SIG-M5 treated with dmso at 0.1 percent for 504 hours (cell line): ENCODE measurements around the gene SYNDIG1.

ENCODE experiments used
- DNase-seq: peaks from one replicate; lab custom pipeline; 2025; ENCODE audit not compliant: unreplicated experiment; lab: John Stamatoyannopoulos, UW

Gene SYNDIG1

GRCh38 chr20:24651171-24651975 lies 181.9 kb downstream of the SYNDIG1 start:
- no peak for DNase-seq

GRCh38 chr20:24651976-24652345 lies 182.5 kb downstream of the SYNDIG1 start:
- DNase-seq, result no peak

- no peak for DNase-seq
Observed at GRCh38 chr20:24653306-24653705, 183.9 kb downstream of the SYNDIG1 start.

- DNase-seq, result no peak
Observed at GRCh38 chr20:24654425-24654824, 185.0 kb downstream of the SYNDIG1 start.

GRCh38 chr20:24656391-24656790 lies 187.0 kb downstream of the SYNDIG1 start:
- no peak for DNase-seq

- DNase-seq, result no peak
Observed at GRCh38 chr20:24657196-24657595, 187.8 kb downstream of the SYNDIG1 start.

GRCh38 chr20:24657878-24658620 lies 188.6 kb downstream of the SYNDIG1 start:
- DNase-seq, result no peak

GRCh38 chr20:24658920-24659660 lies 189.7 kb downstream of the SYNDIG1 start:
- DNase-seq, result no peak

- DNase-seq, result no peak
Observed at GRCh38 chr20:24659835-24660234, 190.4 kb downstream of the SYNDIG1 start.

- DNase-seq, result no peak
Observed at GRCh38 chr20:24660651-24661050, 191.2 kb downstream of the SYNDIG1 start.

GRCh38 chr20:24661255-24661654 lies 191.8 kb downstream of the SYNDIG1 start:
- no peak for DNase-seq

GRCh38 chr20:24662322-24662721 lies 192.9 kb downstream of the SYNDIG1 start:
- DNase-seq, result no peak

GRCh38 chr20:24662752-24663365 lies 193.4 kb downstream of the SYNDIG1 start:
- DNase-seq, result no peak

- no peak for DNase-seq
Observed at GRCh38 chr20:24663496-24663895, 194.1 kb downstream of the SYNDIG1 start.

- DNase-seq, result no peak
Observed at GRCh38 chr20:24664266-24664986, 195.0 kb downstream of the SYNDIG1 start.

GRCh38 chr20:24665196-24665595 lies 195.8 kb downstream of the SYNDIG1 start:
- DNase-seq, result no peak

- no peak for DNase-seq
Observed at GRCh38 chr20:24665741-24666191, 196.3 kb downstream of the SYNDIG1 start.

- no peak for DNase-seq
Observed at GRCh38 chr20:24667689-24668383, 198.4 kb downstream of the SYNDIG1 start.

- DNase-seq, result no peak
Observed at GRCh38 chr20:24668384-24668702, 198.9 kb downstream of the SYNDIG1 start.

- no peak for DNase-seq
Observed at GRCh38 chr20:24668791-24669190, 199.4 kb downstream of the SYNDIG1 start.
